WTC11 (cell line): ENCODE data around the gene GSG1L. TPM values are rescaled to one million over a fixed set of nuclear protein-coding genes. Genes with fewer than 3 reads are reported as not detected.

ENCODE experiments used
- ATAC-seq: fragments of 200-7000 bp; cut with Tn5 transposase; 2 replicates; pipeline ENCODE4 v1.10.0; 2021; ENCODE audit warnings: mild to moderate bottlenecking, moderate library complexity
- CTCF ChIA-PET: fragments of 300-600 bp; sonication (Branson Sonifier 250); formaldehyde crosslinking; loops from one replicate; lab custom pipeline; 2021; ENCODE audit warnings: antibody characterized with exemption; lab: Charles Lee
- POLR2A ChIA-PET: fragments of 350-600 bp; sonication (Branson Sonifier 250); formaldehyde crosslinking; loops from one replicate; lab custom pipeline; 2021; ENCODE audit warnings: antibody characterized with exemption; lab: Charles Lee
- DNase-seq: peaks from one replicate; pipeline ENCODE4 v3.0.0; 2021; ENCODE audit warnings: low spot score
- H3K27ac Mint-ChIP-seq: 2 replicates; pipeline ENCODE4 v1.8.0; 2021; ENCODE audit warnings: mixed read lengths
- H3K27me3 Mint-ChIP-seq: 2 replicates; pipeline ENCODE4 v1.8.0; 2021; ENCODE audit warnings: low read depth, mild to moderate bottlenecking, moderate library complexity, mixed read lengths
- H3K36me3 Mint-ChIP-seq: 2 replicates; pipeline ENCODE4 v1.8.0; 2021; ENCODE audit warnings: mixed read lengths
- H3K4me1 Mint-ChIP-seq: 2 replicates; pipeline ENCODE4 v1.8.0; 2022; ENCODE audit warnings: mixed read lengths
- H3K4me3 Mint-ChIP-seq: 2 replicates; pipeline ENCODE4 v1.8.0; 2021; ENCODE audit warnings: mild to moderate bottlenecking, moderate library complexity, mixed read lengths
- H3K9me3 Mint-ChIP-seq: 2 replicates; pipeline ENCODE4 v1.8.0; 2021; ENCODE audit warnings: mixed read lengths
- AFF4 ChIP-seq: sonication (generic); formaldehyde crosslinking; IDR thresholded peaks from 2 replicates; pipeline ENCODE4 v1.8.1; 2023; ENCODE audit warnings: mild to moderate bottlenecking, missing genetic modification reagents, borderline replicate concordance
- AR ChIP-seq: fragments of 250-450 bp; sonication (Bioruptor Pico); IDR thresholded peaks from 2 replicates; pipeline ENCODE4 v1.9.0; 2021; ENCODE audit warnings: mild to moderate bottlenecking
- CDX4 ChIP-seq: fragments of 250-450 bp; sonication (Bioruptor Pico); IDR thresholded peaks from 2 replicates; pipeline ENCODE4 v1.9.0; 2021; ENCODE audit warnings: moderate library complexity, mild to moderate bottlenecking, inconsistent platforms, borderline replicate concordance
- ERG ChIP-seq: fragments of 250-450 bp; sonication (Bioruptor Pico); IDR thresholded peaks from 2 replicates; pipeline ENCODE4 v1.8.0; 2021; ENCODE audit warnings: mild to moderate bottlenecking
- GRHL2 ChIP-seq: fragments of 250-450 bp; sonication (Bioruptor Pico); IDR thresholded peaks from 2 replicates; pipeline ENCODE4 v1.8.0; 2022; ENCODE audit warnings: mild to moderate bottlenecking, moderate library complexity; ENCODE audit not compliant: insufficient replicate concordance, severe bottlenecking
- GTF2I ChIP-seq: fragments of 250-450 bp; sonication (Bioruptor Pico); conservative IDR thresholded peaks from 2 replicates; pipeline ENCODE4 v1.4.0; 2021; ENCODE audit warnings: mild to moderate bottlenecking
- MYBL2 ChIP-seq: sonication (generic); formaldehyde crosslinking; IDR thresholded peaks from 2 replicates; pipeline ENCODE4 v1.8.1; 2023; ENCODE audit warnings: mild to moderate bottlenecking, moderate library complexity, missing genetic modification reagents
- NFE2L1 ChIP-seq: sonication (generic); formaldehyde crosslinking; IDR thresholded peaks from 2 replicates; pipeline ENCODE4 v1.8.1; 2023; ENCODE audit warnings: missing genetic modification reagents
- NFYB ChIP-seq: sonication (generic); formaldehyde crosslinking; conservative IDR thresholded peaks from 2 replicates; pipeline ENCODE4 v1.8.0; 2022; ENCODE audit warnings: low read depth, missing genetic modification reagents
- NR2C2 ChIP-seq: sonication (generic); formaldehyde crosslinking; IDR thresholded peaks from 2 replicates; pipeline ENCODE4 v1.8.0; 2022; ENCODE audit warnings: mild to moderate bottlenecking, missing genetic modification reagents
- PRDM15 ChIP-seq: sonication (generic); formaldehyde crosslinking; IDR thresholded peaks from 2 replicates; pipeline ENCODE4 v1.8.0; 2022; ENCODE audit warnings: missing genetic modification reagents
- RORB ChIP-seq: fragments of 250-450 bp; sonication (Bioruptor Pico); IDR thresholded peaks from 2 replicates; pipeline ENCODE4 v1.9.0; 2021; ENCODE audit warnings: mild to moderate bottlenecking
- SMAD3 ChIP-seq: sonication (generic); formaldehyde crosslinking; IDR thresholded peaks from 2 replicates; pipeline ENCODE4 v1.8.0; 2022; ENCODE audit warnings: missing genetic modification reagents, mild to moderate bottlenecking, borderline replicate concordance
- SOX15 ChIP-seq: fragments of 250-450 bp; sonication (Bioruptor Pico); IDR thresholded peaks from 2 replicates; pipeline ENCODE4 v1.9.0; 2021; ENCODE audit warnings: mild to moderate bottlenecking
- TEAD1 ChIP-seq: sonication (generic); formaldehyde crosslinking; IDR thresholded peaks from 2 replicates; pipeline ENCODE4 v1.8.0; 2022; ENCODE audit warnings: mild to moderate bottlenecking, missing genetic modification reagents
- ZBTB21 ChIP-seq: sonication (generic); formaldehyde crosslinking; IDR thresholded peaks from 2 replicates; pipeline ENCODE4 v1.8.1; 2023; ENCODE audit warnings: mild to moderate bottlenecking, missing genetic modification reagents, borderline replicate concordance
- ZMAT4 ChIP-seq: fragments of 250-450 bp; sonication (Bioruptor Pico); IDR thresholded peaks from 2 replicates; pipeline ENCODE4 v1.9.0; 2021; ENCODE audit warnings: mild to moderate bottlenecking
- ZNF232 ChIP-seq: sonication (generic); formaldehyde crosslinking; IDR thresholded peaks from 2 replicates; pipeline ENCODE4 v1.8.0; 2022; ENCODE audit warnings: mild to moderate bottlenecking, missing genetic modification reagents
- total RNA-seq: library from RNA; stranded (reverse); gene quantifications from 3 replicates; pipeline ENCODE4 v1.2.3, GENCODE V29; 2021
- TF ChIP-seq, protein P1 (sequence below): sonication (generic); formaldehyde crosslinking; IDR thresholded peaks from 2 replicates; pipeline ENCODE4 v1.8.1; 2022; ENCODE audit warnings: missing genetic modification reagents, borderline replicate concordance
- TF ChIP-seq, protein P2 (sequence below): fragments of 200-600 bp; IDR thresholded peaks from 2 replicates; pipeline ENCODE4 v1.8.0; 2022; ENCODE audit warnings: antibody characterized with exemption

GSG1L gene
- total RNA-seq, 1 experiment from 2014 or later: 0.28 TPM

DNA sequence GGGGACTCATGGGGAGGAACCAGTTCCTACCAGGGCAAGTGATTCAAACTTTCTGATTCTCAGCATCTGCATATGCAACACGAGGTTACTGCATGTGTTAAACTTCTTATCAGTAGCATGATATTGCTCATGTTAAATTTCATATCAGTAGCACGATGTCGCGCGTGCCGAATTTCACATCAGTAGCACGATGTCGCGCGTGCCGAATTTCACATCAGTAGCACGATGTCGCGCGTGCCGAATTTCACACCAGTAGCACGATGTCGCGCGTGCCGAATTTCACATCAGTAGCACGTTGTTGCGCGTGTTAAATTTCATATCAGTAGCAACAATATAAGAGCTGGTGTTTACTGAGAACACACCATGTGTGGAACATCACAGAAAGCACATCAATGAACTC lies 221.6 kb downstream of the GSG1L start (continued):
- no peak for TF ChIP-seq TEAD1
- TF ChIP-seq PRDM15 (CRISPR knock-in tag): no peak
- TF ChIP-seq MYBL2 (CRISPR knock-in tag): no peak
- TF ChIP-seq, protein P1, sequence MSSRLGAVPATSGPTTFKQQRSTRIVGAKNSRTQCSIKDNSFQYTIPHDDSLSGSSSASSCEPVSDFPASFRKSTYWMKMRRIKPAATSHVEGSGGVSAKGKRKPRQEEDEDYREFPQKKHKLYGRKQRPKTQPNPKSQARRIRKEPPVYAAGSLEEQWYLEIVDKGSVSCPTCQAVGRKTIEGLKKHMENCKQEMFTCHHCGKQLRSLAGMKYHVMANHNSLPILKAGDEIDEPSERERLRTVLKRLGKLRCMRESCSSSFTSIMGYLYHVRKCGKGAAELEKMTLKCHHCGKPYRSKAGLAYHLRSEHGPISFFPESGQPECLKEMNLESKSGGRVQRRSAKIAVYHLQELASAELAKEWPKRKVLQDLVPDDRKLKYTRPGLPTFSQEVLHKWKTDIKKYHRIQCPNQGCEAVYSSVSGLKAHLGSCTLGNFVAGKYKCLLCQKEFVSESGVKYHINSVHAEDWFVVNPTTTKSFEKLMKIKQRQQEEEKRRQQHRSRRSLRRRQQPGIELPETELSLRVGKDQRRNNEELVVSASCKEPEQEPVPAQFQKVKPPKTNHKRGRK (CRISPR knock-in tag): no peak
- TF ChIP-seq AR (CRISPR knock-in tag): no peak
- no peak for TF ChIP-seq ERG (CRISPR knock-in tag)
- no peak for TF ChIP-seq ZMAT4 (CRISPR knock-in tag)
- TF ChIP-seq NR2C2 (CRISPR knock-in tag): no peak
- TF ChIP-seq, protein P2, sequence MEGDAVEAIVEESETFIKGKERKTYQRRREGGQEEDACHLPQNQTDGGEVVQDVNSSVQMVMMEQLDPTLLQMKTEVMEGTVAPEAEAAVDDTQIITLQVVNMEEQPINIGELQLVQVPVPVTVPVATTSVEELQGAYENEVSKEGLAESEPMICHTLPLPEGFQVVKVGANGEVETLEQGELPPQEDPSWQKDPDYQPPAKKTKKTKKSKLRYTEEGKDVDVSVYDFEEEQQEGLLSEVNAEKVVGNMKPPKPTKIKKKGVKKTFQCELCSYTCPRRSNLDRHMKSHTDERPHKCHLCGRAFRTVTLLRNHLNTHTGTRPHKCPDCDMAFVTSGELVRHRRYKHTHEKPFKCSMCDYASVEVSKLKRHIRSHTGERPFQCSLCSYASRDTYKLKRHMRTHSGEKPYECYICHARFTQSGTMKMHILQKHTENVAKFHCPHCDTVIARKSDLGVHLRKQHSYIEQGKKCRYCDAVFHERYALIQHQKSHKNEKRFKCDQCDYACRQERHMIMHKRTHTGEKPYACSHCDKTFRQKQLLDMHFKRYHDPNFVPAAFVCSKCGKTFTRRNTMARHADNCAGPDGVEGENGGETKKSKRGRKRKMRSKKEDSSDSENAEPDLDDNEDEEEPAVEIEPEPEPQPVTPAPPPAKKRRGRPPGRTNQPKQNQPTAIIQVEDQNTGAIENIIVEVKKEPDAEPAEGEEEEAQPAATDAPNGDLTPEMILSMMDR: no peak
- no peak for TF ChIP-seq NFE2L1 (CRISPR knock-in tag)

DNA sequence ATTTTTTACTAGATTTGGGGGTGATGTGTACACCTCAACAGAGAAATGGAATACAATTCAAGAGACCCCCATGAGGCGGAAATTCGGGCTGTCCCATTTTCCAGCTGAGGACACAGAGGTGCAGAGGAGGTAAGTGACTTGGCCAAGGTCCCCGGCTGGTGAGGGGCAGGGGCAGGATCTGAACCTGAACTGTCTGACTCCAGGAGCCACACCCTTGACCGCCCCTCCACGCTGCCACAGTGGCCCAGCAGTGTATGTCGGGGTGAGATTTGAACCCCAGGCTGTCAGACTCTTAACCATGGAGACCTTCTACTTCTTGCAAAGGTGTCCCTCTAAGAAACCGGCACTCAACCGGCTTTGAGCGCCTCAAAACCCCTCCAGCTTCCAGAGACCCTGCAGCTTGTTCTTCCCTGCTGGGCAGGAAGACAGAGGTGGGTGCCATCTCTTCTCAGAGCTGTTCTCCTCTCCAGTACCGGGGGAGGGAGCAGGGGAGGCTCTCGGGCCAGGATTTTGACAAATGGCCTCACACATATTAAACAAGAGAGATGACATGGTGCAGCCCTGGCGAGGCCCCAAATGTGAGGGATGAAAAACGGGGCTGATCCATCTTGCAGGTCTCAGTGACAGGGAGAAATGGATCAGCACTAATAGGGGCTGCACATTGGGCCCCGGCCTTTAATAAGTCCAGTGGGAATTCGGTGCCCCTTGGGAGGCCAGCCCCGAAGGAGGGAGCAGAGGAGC lies 222.3 kb downstream of the GSG1L start:
- Mint-ChIP-seq H3K4me1 (peaks cover 9% of the 10 kb centered on the region), H3K27me3 (no peaks in the 10 kb centered on the region), H3K36me3 (no peaks in the 10 kb centered on the region), H3K4me3 (no peak overlapping the region), H3K9me3 (peaks cover 10% of the 10 kb centered on the region), H3K27ac (no peak overlapping the region)
- ATAC-seq (no peak), DNase-seq (no peak)
- POLR2A ChIA-PET: no interaction called here
- CTCF ChIA-PET: interaction anchor here (3.2 kb wide), 1 partner anchor 62 kb away, joined by 15 read pairs; no protein-coding TSS in a partner anchor
- TF ChIP-seq ZBTB21 (no peak), ZNF232 (CRISPR knock-in tag) (no peak), AFF4 (CRISPR knock-in tag) (no peak), NFYB (CRISPR knock-in tag) (no peak), CDX4 (CRISPR knock-in tag) (no peak), RORB (no peak), SMAD3 (no peak), GRHL2 (CRISPR knock-in tag) (no peak), SOX15 (CRISPR knock-in tag) (no peak), GTF2I (CRISPR knock-in tag) (no peak)
